ENCODE results near the gene TNFRSF4.
A peak's percentile ranks its signal among the peaks of the same experiment; 100 is the strongest.

The TNFRSF4 gene

GRCh38 chr1:1216770-1217620, 3.0 kb upstream of the TNFRSF4 start:
- no peak for DNase-seq

GRCh38 chr1:1215881-1216605, 2.1 kb upstream of the TNFRSF4 start:
- DNase-seq: no peak

GRCh38 chr1:1215080-1215676, 1.2 kb upstream of the TNFRSF4 start:
- no peak for DNase-seq

- peak; percentile 47 for DNase-seq
Measured at GRCh38 chr1:1212780-1213344, 1.1 kb downstream of the TNFRSF4 start.

- DNase-seq: no peak
Measured at GRCh38 chr1:1211541-1212441, 2.2 kb downstream of the TNFRSF4 start.

GRCh38 chr1:1210726-1211540, 3.0 kb downstream of the TNFRSF4 start:
- DNase-seq: no peak

- DNase-seq: peak; percentile 37
Measured at GRCh38 chr1:1208713-1209433, 5.1 kb downstream of the TNFRSF4 start.

- DNase-seq: no peak
Measured at GRCh38 chr1:1207571-1207892, 6.4 kb downstream of the TNFRSF4 start.

- no peak for DNase-seq
Measured at GRCh38 chr1:1206966-1207531, 6.9 kb downstream of the TNFRSF4 start.

GRCh38 chr1:1206376-1206965, 7.5 kb downstream of the TNFRSF4 start, which contains the start of gene TNFRSF18:
Gene TNFRSF18, minus strand, starts transcription at chr1:1206592. Its CDS starts 21 bp downstream, at chr1:1206571.
- DNase-seq: no peak

- no peak for DNase-seq
Measured at GRCh38 chr1:1205769-1206375, 8.1 kb downstream of the TNFRSF4 start.

- DNase-seq: no peak
Measured at GRCh38 chr1:1204998-1205768, 8.8 kb downstream of the TNFRSF4 start.

GRCh38 chr1:1204425-1204920, 9.5 kb downstream of the TNFRSF4 start:
- no peak for DNase-seq

- DNase-seq: no peak
Measured at GRCh38 chr1:1203561-1204424, 10.2 kb downstream of the TNFRSF4 start.

- no peak for DNase-seq
Measured at GRCh38 chr1:1202831-1203560, 11.0 kb downstream of the TNFRSF4 start.

- peak; percentile 75 for DNase-seq
Measured at GRCh38 chr1:1200876-1201810, 12.8 kb downstream of the TNFRSF4 start.
